ENCODE data around the gene TBC1D12.
"Not testable (repeated sequence)": the region's sequence is repeated elsewhere in the genome, so short reads cannot be mapped to it uniquely, and the experiment has no call there.

The TBC1D12 gene

DNA sequence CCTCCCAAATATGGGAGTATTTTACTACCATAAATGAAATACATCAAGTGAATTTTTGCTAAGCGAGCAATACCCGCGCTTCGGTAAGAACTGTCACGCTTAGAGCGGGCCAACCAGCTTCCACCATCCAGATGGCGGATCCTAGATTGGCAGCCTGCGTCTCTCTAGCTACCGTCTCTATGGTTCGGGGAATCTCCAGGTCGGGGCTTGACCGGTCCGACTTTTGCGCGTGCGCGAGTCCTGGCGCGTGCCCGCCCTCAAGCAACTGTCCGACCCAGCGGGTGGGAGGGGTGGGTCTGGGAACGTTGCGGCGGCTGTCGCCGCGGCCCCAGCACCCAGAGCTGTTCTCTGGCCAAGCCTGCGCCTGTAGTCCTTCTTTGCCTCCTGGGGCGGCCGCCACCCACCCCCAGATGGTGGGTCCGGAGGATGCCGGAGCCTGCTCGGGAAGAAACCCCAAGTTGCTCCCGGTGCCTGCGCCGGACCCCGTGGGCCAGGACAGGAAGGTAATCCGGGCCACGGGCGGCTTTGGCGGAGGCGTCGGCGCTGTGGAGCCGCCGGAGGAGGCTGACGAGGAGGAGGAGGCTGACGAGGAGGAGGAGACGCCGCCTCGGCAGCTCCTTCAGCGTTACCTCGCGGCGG, at the start of gene TBC1D12:
Gene TBC1D12, plus strand, starts transcription at position 338 of the 639 bp plus-strand sequence. Its CDS starts 73 bp downstream, at position 411.
- DNase-seq (ENCODE audit: low read depth): peak; percentile 98

DNA sequence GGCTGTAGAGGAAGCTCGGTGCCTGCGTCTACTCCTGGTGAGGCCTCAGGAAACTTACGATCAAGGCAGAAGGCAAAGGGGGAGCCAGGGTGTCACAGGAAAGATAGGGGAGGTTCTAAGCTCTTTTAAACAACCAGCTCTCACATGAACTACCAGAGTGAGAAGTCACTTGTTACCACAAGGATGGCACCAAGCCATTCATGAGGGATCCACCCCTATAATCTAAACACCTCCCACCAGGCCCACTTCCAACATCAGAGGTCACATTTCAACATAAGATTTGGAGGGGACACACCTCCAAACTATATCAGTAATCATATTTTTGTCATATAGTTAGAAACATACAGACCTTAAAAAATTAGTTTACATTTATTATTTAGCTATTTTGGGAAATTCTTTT, 49.0 kb upstream of the TBC1D12 start:
- DNase-seq (ENCODE audit: low read depth): peak; percentile 33

DNA sequence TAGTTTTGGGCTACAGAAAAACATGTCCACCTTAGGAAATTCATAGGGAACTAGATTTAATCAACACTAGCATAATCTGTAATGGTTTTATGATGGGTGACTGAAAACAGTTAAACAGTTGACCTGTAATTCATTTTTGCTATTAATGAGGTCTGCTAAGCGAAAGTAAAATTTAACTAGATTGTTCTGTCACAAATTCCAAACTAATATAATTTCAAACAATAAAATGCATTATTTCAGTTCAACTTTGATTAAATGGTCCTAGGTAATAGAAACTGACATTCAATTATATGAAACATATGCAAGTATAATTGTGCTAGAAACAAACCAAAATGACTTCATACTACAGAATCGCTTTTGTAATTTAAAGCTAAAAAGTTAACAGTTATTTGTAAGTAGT, 46.5 kb upstream of the TBC1D12 start:
- no peak for DNase-seq (ENCODE audit: low read depth)

DNA sequence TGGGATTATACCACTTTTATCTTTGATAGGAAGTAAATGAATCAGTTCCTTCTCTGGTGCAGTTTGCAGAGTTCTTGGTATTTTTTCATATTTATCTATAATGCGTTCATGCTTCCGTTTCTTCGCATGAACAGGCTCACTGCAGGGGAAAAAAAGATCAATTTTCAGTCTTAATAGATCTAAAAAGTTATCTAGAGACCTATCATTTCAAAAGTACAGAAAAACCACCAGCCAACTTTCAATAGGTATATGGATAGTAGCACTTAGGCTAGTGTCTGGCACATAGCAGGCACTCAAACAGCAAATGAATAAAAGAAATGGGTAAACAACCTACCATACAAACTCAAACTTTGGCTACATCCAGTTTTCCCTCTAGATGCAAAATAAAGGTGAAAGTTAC, 45.1 kb upstream of the TBC1D12 start:
- DNase-seq (ENCODE audit: low read depth): no peak

DNA sequence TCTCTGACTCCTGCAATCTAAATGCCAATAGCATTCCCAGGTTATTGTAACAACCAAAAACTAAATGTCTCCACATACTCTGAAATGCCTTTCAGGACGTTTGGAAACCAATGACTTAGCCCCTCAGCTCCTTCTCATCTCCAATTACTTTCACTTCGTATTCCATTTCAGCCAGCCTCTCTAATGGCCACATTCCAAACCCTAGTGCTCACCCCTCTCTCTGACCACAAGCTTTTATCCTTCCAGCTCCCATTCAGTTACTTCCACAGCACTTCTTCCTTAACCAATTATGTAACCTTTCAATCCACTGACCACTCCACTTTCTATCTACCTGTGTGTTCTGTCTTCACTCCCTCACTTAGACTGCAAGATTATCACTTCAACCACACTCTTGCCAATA, 43.9 kb upstream of the TBC1D12 start:
- peak; percentile 97 for DNase-seq (ENCODE audit: low read depth)

DNA sequence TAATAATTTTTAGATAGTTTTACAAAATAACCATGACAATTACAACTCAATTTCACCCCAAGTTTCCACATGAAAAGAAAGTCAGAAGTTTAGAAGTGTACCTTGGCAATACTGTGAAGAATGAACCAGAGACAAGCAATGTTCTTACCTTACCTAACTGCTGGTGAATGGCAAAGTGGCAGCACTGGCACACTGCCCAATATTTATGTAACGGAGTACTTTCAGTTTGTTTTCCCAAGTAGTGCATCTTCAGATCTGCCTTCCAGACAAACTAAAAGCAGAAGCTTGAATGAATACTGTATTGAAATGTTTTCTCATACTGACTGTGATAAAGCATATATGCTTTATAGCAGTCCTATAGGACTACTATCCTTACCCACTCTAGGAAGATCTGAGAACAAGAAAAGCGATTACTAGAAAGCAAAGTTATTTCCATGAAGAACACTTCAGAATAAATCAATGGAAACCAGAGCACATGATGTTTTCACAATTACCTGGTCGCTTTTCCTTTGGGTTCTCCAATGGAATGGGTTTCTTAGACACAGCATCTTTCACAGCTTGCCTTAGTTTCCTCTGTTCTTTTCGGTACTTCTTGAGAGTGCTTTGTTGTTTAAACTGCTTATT, 41.1 kb upstream of the TBC1D12 start:
- DNase-seq (ENCODE audit: low read depth): peak; percentile 46

DNA sequence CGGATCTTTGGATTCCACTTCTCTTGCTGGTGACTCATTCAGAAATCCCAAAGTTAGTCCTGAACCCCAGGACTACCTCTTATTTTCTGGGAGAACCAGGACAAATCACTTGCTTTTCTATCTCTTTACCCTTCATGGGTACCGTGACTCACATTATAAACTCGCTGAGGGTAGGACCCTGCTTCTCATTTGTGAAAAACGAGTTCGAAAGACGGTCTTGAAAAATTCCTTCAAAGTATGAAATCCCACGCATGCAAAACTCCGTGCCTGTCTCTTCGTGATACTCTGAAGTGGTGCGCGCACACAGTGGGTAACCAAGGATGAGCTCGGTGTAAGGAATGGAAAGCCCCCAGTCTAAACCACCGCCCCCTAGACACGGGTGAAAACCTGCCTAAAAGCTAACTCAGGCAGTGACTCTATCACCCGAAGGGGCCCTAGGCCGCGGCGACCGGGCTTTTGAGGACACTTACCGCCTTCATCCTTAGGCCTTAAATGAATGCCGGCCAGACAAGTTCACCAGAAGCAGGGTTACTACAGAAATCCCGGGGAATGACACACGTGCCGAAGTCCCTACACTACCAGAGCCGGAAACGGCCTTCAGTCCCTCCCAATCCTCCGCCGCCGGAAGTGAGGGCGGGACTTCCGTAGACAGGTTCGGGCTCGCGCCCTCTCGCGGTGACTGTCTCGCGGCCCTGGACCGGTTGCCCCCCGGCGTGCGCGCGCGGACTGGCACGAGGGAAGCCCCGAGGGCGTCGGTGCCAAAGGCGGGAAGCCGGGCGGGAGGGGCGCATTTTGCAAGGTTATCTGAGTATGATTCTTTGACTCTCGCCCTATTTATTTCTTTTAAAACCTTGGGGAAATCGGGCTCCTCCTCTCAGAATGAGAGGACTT, 39.7 kb upstream of the TBC1D12 start, which contains the start of gene NOC3L:
Gene NOC3L, minus strand, starts transcription at position 580 of the 891 bp plus-strand sequence. Its CDS starts 101 bp downstream, at position 479.
- DNase-seq (ENCODE audit: low read depth): peak; percentile 96

DNA sequence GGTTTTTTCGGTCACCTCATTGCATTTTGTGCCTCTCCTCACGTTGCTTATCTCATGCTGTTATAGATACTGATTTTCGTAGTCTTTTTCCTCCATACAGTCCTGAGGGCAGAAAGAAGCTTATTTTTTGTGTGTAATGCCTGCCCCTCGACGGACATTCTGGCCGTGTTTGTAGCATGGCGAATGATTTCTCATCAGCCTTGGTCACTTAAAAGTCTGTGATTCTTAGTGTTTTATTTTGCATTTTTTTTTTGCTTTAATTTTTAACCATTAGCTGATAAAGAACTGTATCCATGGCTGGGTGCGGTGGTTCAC, 39.1 kb upstream of the TBC1D12 start:
- DNase-seq (ENCODE audit: low read depth): no peak

DNA sequence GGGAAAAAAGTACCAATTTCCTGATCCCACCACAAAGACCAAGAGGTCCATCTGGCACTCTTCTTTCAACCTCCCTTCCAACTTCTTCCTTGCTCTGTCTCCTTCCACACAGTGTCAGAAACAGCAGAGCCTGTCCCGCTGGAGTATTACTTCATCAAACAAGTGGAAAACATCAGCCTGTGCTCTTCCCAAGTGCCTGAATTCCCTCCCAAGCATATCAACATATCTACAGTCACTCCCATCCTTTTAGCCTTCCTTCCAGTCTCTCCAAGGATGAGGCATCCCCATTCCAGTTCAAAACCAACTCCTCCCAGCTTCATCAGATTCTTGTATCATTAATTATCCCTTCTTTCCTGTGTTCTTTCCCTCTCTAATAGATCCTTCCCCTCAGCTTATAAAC, 37.9 kb upstream of the TBC1D12 start:
- no peak for DNase-seq (ENCODE audit: low read depth)

DNA sequence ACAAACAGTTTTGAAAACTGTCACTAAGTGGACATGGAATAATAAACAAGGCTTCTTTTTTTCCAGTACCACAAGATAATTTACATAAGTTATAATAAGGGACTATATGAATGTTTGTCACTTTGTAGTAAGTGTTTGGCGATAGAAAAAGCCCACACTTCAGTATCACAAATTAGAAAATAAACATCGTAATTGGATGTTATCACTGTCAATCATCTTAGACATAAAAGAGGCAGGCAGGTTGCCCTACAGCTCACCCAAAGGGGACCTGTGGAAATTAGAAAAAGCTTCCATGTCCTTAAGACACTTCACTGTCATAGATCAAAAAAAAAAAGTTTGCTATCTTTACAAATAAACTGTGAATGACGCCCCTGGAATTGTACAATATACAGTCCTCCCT, 36.0 kb upstream of the TBC1D12 start:
- DNase-seq (ENCODE audit: low read depth): no peak

DNA sequence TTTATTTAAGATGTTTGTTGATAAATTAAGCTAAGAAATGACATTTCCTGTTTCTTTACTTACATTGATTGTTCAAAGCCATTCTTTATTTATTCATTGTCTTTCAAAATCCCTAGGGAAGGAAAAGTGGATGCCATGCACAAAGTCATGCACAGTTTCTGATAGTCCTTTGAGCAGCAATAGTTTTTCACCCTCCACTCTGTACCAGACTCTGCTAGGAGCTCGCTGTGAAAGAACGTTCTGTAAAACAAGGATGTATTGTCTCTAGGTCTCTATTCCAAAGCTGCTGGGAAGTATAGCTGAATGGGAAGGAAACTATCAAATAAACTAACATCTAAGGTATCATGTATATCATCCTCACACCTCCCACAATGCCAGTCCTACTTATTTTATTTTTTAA, 31.8 kb upstream of the TBC1D12 start:
- no peak for DNase-seq (ENCODE audit: low read depth)

DNA sequence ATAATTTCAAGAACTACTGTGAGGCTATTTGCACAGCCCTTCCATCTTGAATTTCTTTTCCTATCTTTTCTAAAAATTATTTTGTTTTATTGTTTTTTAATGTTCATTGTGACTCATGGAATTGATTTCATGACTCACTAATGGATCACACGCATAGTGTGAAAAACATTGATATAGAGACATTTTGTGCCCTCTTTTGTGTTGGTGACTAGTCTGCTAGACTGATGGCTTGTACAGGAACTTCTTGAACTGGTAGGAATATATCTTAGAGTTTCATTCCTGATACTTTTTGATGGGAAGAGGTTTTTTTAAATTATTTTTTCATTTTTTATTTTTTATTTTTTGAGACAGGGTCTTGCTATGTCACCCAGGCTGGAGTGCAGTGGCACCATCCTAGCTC, 27.0 kb upstream of the TBC1D12 start:
- no peak for DNase-seq (ENCODE audit: low read depth)

DNA sequence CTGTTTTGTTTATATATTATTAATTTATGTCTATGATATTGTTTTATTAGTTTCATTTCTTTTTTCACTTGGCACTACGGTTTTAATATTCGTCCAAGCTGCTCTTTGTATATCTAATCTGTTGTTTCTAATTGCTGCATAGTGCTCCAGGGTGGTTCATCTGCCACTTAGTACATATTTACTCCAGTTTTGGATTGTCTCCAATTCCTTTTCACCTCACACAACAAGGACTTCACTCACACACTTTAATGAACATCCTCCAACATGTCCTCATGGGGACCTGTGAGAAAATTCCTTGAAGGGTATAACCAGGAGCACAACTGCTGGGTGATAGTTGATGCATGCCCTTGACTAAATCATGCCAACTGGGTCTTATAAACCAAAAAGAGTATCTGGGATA, 25.5 kb upstream of the TBC1D12 start:
- DNase-seq (ENCODE audit: low read depth): no peak

DNA sequence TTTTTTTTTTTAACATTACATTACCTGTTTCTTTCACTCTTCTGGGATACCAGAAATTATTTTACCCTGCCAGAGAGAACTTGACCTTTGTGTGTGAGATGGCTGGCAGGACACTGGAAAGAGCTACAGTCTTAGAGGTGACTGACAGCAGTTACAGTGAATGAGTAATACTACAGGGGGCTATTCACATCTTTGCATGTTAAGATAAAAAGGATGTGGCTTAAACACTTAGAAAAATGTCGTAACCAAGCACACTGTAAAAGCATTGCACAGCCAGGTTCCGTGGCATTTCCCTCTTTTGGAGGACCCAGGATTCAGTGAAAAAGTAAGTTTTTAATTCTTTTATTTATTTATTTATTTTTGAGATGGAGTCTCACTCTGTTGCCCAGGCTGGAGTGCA, 18.8 kb upstream of the TBC1D12 start:
- peak; percentile 12 for DNase-seq (ENCODE audit: low read depth)

DNA sequence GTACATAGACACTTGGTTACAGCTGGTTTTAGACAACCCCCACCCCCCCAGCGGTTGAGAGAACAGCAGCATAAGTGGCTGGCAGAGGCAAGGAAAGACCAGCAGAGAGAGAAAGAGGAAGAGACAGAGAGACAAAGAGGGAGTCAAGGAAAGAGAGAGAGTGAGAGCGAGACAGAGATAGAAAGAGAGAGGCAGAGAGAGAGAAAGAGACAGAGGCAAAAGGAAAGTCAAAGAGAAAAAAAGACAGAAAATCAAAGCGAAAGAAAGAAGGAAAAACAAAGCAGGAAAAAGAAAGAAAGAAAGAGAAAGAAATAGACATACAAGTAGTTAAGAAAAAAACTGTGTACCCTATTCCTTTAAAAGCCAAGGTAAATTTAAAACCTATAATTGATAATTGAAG, 16.6 kb upstream of the TBC1D12 start:
- DNase-seq (ENCODE audit: low read depth): not testable (repeated sequence)

DNA sequence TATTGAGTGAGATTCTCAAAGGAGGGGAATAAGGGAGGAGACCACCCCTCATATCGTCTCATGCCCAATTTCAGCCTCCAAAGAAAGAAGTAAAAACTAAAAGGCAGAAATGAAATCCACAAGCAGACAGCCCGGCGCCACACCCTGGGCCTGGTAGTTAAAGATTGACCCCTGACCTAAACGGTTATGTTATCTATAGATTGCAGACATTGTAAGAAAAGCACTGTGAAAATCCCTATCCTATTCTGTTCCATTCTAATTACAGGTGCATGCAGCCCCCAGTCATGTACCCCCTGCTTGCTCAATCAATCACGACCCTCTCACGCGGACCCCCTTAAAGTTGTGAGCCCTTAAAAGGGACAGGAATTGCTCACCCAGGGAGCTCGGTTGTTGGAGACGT, 10.2 kb upstream of the TBC1D12 start:
- DNase-seq (ENCODE audit: low read depth): not testable (repeated sequence)

DNA sequence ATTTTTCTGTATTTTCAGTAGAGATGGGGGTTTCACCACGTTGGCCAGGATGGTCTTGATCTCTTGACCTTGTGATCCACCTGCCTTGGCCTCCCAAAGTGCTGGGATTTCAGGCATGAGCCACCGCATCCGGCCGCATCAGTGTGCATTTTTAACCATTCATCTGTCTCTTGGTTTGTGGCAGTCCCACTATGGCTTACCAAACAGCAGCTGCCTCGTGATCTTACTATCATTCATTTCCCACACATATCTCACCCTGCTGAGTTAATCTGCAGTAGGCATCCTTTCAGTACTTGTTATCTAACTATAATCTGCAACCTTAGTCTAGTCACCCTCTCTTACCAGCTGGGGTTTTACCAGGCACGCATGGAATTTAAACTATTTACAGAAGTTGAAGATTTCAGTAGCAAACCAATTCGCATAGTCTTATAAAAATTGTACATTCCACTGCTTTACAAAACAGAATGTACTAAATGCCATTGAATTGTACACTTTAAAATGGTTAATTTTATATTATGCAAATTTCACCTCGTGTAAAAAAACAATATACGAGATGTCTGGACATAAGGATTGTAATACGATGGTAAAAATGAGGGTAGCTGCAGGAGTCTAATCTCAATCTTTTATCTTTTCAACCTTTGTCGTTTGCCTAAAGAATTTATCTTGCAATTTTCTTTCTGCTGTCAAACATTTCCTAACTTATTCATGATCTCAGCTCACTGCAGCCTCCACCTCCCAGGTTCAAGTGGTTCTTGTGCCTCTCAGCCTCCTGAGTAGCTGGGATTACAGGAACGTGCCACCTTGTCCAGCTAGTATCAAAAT, 4.6 kb upstream of the TBC1D12 start:
- peak; percentile 69 for DNase-seq (ENCODE audit: low read depth)

DNA sequence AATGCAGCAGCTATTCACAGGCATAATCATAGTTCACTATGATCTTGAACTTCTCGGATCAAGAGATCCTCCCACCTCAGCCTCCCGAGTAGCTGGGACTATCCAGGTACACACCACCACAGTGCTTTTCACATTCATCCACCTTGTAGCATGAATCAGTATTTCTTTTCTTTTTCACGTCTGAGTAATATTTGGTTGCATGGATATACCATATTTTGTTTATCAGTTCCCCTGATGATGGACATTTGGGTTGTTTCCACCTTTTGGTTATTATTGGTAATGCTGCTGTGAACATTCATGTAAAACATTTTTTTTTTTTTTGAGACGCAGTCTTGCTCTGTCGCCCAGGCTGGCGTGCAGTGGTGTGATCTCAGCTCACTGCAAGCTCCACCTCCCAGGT, 3.6 kb upstream of the TBC1D12 start:
- DNase-seq (ENCODE audit: low read depth): no peak

DNA sequence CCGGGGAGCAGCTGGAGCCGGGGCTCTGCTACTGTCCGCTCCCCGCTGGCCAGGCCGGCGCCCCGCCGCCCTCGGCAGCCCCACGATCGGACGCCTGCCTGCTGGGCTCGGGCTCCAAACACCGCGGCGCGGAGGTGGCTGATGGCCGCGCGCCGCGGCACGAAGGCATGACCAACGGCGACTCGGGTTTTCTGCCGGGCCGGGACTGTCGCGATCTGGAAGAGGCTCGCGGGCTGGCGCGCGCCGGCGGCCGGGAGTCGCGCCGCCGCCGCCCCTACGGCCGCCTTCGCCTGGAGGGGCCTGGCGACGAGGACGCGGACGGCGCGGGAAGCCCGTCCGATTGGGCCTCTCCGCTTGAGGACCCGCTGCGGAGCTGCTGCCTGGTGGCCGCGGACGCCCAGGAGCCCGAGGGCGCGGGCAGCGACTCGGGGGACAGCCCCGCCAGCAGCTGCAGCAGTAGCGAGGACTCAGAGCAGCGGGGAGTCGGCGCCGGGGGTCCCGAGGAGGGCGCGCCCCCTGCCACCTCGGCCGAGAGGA, 570 bp downstream of the TBC1D12 start:
- DNase-seq (ENCODE audit: low read depth): peak; percentile 20

DNA sequence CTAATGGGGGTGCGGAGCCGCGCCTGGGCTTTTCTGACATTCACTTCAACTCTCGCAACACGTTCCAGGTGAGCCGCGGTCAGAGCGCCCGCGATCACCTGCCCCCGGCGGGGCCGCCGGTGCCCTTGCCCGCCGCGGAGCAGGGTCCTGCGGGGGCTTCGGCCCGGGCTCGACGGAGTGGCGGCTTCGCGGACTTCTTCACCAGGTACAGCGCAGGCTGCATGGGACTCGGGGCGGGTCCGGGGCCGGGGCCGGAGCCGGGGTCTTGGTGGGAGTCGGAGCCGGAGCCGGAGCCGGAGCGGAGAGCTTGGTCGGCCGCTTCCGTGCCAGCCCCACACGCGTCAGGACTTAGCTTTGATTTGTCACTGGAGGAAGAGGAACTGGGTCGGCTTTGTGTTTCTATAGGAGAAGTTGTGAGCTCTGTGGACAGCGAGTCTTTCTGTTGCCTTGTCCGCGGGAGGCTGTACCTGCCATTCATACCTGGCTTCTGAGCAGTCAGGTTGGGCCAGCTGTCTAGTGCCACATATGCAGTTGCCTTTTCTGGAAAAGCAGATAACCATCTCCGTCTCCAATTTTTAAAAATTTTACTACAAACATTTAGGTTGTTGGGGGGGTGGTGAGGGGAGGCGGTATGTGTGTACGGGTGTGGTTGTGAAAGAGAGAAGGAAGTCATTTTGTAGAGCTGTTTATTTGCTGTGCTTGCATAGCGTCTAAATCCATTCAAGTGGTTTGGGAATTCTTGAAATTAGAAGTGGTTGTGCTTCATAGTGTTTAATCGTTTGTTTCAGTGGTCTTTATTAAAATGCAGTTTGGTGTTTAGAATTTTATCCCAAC, 1.3 kb downstream of the TBC1D12 start:
- DNase-seq (ENCODE audit: low read depth): peak; percentile 80

DNA sequence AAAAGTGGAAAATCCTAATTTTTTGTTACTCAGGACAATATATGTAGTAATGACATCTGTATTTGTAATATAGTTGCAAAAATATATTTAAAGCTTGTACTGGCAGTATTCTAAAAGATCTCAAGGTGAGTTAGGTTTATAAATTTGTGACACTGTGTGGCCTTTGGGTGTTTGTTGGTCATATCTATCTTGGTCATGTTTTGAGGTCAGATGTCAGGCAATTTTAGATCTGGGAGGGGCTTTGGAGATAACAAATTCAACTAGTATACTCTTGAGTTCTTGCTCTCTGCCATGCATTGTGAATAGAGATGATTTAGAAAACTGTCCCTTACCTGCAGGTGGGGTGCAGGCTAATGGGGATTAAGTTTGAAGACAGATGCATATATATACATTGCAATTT, 3.1 kb downstream of the TBC1D12 start:
- no peak for DNase-seq (ENCODE audit: low read depth)
